ENCODE results near the gene FRMD4A. TPM values are rescaled to one million over a fixed set of nuclear protein-coding genes. Genes with fewer than 3 reads are reported as not detected.
"Not testable (repeated sequence)": the region's sequence is repeated elsewhere in the genome, so short reads cannot be mapped to it uniquely, and the experiment has no call there.

Gene FRMD4A
- total RNA-seq, 2 experiments from 2014 or later = 3.1 to 3.7 TPM

- CTCF ChIA-PET = no interaction called here
- H3K9me3 ChIP-seq (ENCODE audit: control insufficient read depth in 1 of 2, insufficient read depth in 1 of 2, low read length in 2 of 2) = peaks cover 0 to 13% of the 10 kb centered on the region in 2 experiments
- H3K4me1 Mint-ChIP-seq (ENCODE audit: low read depth) = no peaks in the 10 kb centered on the region
- no peaks in the 10 kb centered on the region for H3K4me1 ChIP-seq (ENCODE audit: insufficient read depth, low read length)
- ATAC-seq (ENCODE audit: poor library complexity) (no peak), DNase-seq (no peak)
- POLR2A ChIA-PET = no interaction called here
- H3K4me3 Mint-ChIP-seq = no peak overlapping the region
- no peaks in the 10 kb centered on the region for H3K36me3 Mint-ChIP-seq (ENCODE audit: low read depth)
- no peaks in the 10 kb centered on the region for H3K27me3 ChIP-seq (ENCODE audit: control insufficient read depth in 1 of 2, insufficient read depth in 2 of 2, low read length in 2 of 2)
- peaks cover 4% of the 10 kb centered on the region for H3K9me3 Mint-ChIP-seq
- H3K27ac ChIP-seq (ENCODE audit: low read depth in 1 of 2, low read length in 2 of 2) = no peak overlapping the region
- no peak overlapping the region for H3K27ac Mint-ChIP-seq
- no peaks in the 10 kb centered on the region for H3K36me3 ChIP-seq (ENCODE audit: insufficient read depth, low read length)
- peaks cover 11% of the 10 kb centered on the region for H3K27me3 Mint-ChIP-seq
- no peak for TF ChIP-seq CTCF (IDR thresholded peaks at IDR 0.05)
- intact Hi-C loops (cut with DNase I, micrococcal nuclease) = no loop called here
- H3K4me3 ChIP-seq (ENCODE audit: low read length) = no peak overlapping the region
These were observed 258.8 kb downstream of the FRMD4A start for GRCh38 chr10:14071956-14072355.

GRCh38 chr10:14068601-14069250 lies 262.0 kb downstream of the FRMD4A start:
- Histone ChIP-seq H3K27me3 (ENCODE audit: control insufficient read depth in 1 of 2, insufficient read depth in 2 of 2, low read length in 2 of 2) (no peaks in the 10 kb centered on the region), H3K36me3 (ENCODE audit: insufficient read depth, low read length) (no peaks in the 10 kb centered on the region), H3K4me1 (ENCODE audit: insufficient read depth, low read length) (no peaks in the 10 kb centered on the region), H3K27ac (ENCODE audit: low read depth in 1 of 2, low read length in 2 of 2) (no peak overlapping the region), H3K9me3 (ENCODE audit: control insufficient read depth in 1 of 2, insufficient read depth in 1 of 2, low read length in 2 of 2) (peaks cover 0 to 15% of the 10 kb centered on the region in 2 experiments), H3K4me3 (ENCODE audit: low read length) (no peak overlapping the region)
- H3K4me1 Mint-ChIP-seq (ENCODE audit: low read depth) = no peaks in the 10 kb centered on the region
- no peak overlapping the region for H3K27ac Mint-ChIP-seq
- TF ChIP-seq CTCF (IDR thresholded peaks at IDR 0.05) = no peak
- peaks cover 9% of the 10 kb centered on the region for H3K9me3 Mint-ChIP-seq
- ChIA-PET CTCF (no interaction called here), POLR2A (no interaction called here)
- ATAC-seq (ENCODE audit: poor library complexity) = no peak
- no peaks in the 10 kb centered on the region for H3K36me3 Mint-ChIP-seq (ENCODE audit: low read depth)
- no peak overlapping the region for H3K4me3 Mint-ChIP-seq
- DNase-seq = no peak
- peaks cover 11% of the 10 kb centered on the region for H3K27me3 Mint-ChIP-seq
- intact Hi-C loops (cut with DNase I, micrococcal nuclease) = no loop called here

- H3K4me3 ChIP-seq (ENCODE audit: low read length); H3K4me1 ChIP-seq (ENCODE audit: insufficient read depth, low read length); DNase-seq; H3K27ac ChIP-seq (ENCODE audit: low read depth in 1 of 2, low read length in 2 of 2); POLR2A ChIA-PET; ATAC-seq (ENCODE audit: poor library complexity); CTCF ChIA-PET; H3K4me3 Mint-ChIP-seq; H3K27me3 Mint-ChIP-seq; H3K4me1 Mint-ChIP-seq (ENCODE audit: low read depth); H3K36me3 Mint-ChIP-seq (ENCODE audit: low read depth); H3K27ac Mint-ChIP-seq; H3K9me3 Mint-ChIP-seq; H3K27me3 ChIP-seq (ENCODE audit: control insufficient read depth in 1 of 2, insufficient read depth in 2 of 2, low read length in 2 of 2); intact Hi-C loops (cut with DNase I, micrococcal nuclease); H3K36me3 ChIP-seq (ENCODE audit: insufficient read depth, low read length): not testable (repeated sequence)
- peaks cover 0 to 15% of the 10 kb centered on the region in 2 experiments for H3K9me3 ChIP-seq (ENCODE audit: control insufficient read depth in 1 of 2, insufficient read depth in 1 of 2, low read length in 2 of 2)
These were observed 263.1 kb downstream of the FRMD4A start for GRCh38 chr10:14067638-14068037.

- intact Hi-C loops (cut with DNase I, micrococcal nuclease) = no loop called here
- Histone ChIP-seq H3K27ac (ENCODE audit: low read depth in 1 of 2, low read length in 2 of 2) (no peak overlapping the region), H3K4me3 (ENCODE audit: low read length) (no peak overlapping the region), H3K27me3 (ENCODE audit: control insufficient read depth in 1 of 2, insufficient read depth in 2 of 2, low read length in 2 of 2) (peaks cover 0 to 3% of the 10 kb centered on the region in 2 experiments), H3K36me3 (ENCODE audit: insufficient read depth, low read length) (no peaks in the 10 kb centered on the region), H3K9me3 (ENCODE audit: control insufficient read depth in 1 of 2, insufficient read depth in 1 of 2, low read length in 2 of 2) (peaks cover 0 to 15% of the 10 kb centered on the region in 2 experiments), H3K4me1 (ENCODE audit: insufficient read depth, low read length) (no peaks in the 10 kb centered on the region)
- Mint-ChIP-seq H3K9me3 (peaks cover 9% of the 10 kb centered on the region), H3K27ac (no peak overlapping the region), H3K27me3 (no peaks in the 10 kb centered on the region), H3K4me1 (ENCODE audit: low read depth) (no peaks in the 10 kb centered on the region), H3K4me3 (no peak overlapping the region), H3K36me3 (ENCODE audit: low read depth) (no peaks in the 10 kb centered on the region)
- ChIA-PET CTCF (no interaction called here), POLR2A (interaction anchor here (0.6 kb wide), 1 partner anchor 479 kb away, joined by 3 read pairs; the partner anchor contains the start of gene PRPF18)
- no peak for TF ChIP-seq CTCF (IDR thresholded peaks at IDR 0.05)
- ATAC-seq (ENCODE audit: poor library complexity) (no peak), DNase-seq (no peak)
These were observed 264.6 kb downstream of the FRMD4A start for GRCh38 chr10:14066106-14066505.
